SKM-1 (cell line): ENCODE results near the gene STX16.
"Not testable (repeated sequence)": the region's sequence is repeated elsewhere in the genome, so short reads cannot be mapped to it uniquely, and the experiment has no call there.

Source experiments
- DNase-seq: peaks from one replicate; lab custom pipeline; 2025; ENCODE audit not compliant: unreplicated experiment; lab: John Stamatoyannopoulos, UW

The STX16 gene

GRCh38 chr20:58720890-58721289 is 69.8 kb downstream of the STX16 start:
- DNase-seq, result no peak

GRCh38 chr20:58721951-58722778 is 71.1 kb downstream of the STX16 start:
- no peak for DNase-seq

- no peak for DNase-seq
Measured at GRCh38 chr20:58722877-58723627, 72.0 kb downstream of the STX16 start.

GRCh38 chr20:58723628-58723984 is 72.5 kb downstream of the STX16 start:
- no peak for DNase-seq

- not testable (repeated sequence) for DNase-seq
Measured at GRCh38 chr20:58726156-58726555, 75.1 kb downstream of the STX16 start.
